Neural progenitor cell (in vitro differentiated cells): ENCODE results near the gene KLF16. TPM values are rescaled to one million over a fixed set of nuclear protein-coding genes. Genes with fewer than 3 reads are reported as not detected.

Experiments used
- DNase-seq: peaks from one replicate; pipeline ENCODE4 v3.0.0-alpha.2; 2016; ENCODE audit warnings: low spot score
- H2AFZ ChIP-seq: fragments of 200-600 bp; sonication (generic); replicated peaks from 2 replicates; pipeline ENCODE4 v1.6.1; 2016; ENCODE audit warnings: antibody characterized with exemption
- H3F3A ChIP-seq: fragments of 200-600 bp; sonication (generic); 2 replicates; pipeline ENCODE4 v1.6.1; 2016; ENCODE audit warnings: antibody characterized with exemption, low read depth
- H3K27ac ChIP-seq: fragments of 200-600 bp; sonication (generic); 2 replicates; pipeline ENCODE4 v1.5.1; 2016; ENCODE audit warnings: mild to moderate bottlenecking
- H3K27me3 ChIP-seq: fragments of 200-600 bp; sonication (generic); 2 replicates; pipeline ENCODE4 v1.6.1; 2016; ENCODE audit warnings: mild to moderate bottlenecking, moderate library complexity
- H3K36me3 ChIP-seq: fragments of 200-600 bp; sonication (generic); 2 replicates; pipeline ENCODE4 v1.5.1; 2016
- H3K4me1 ChIP-seq: fragments of 200-600 bp; sonication (generic); 2 replicates; pipeline ENCODE4 v1.6.1; 2016; ENCODE audit warnings: mixed run types
- H3K4me2 ChIP-seq: fragments of 200-600 bp; sonication (generic); 2 replicates; pipeline ENCODE4 v1.6.1; 2016
- H3K4me3 ChIP-seq: fragments of 200-600 bp; sonication (generic); 2 replicates; pipeline ENCODE4 v1.5.1; 2016
- H3K79me2 ChIP-seq: fragments of 200-600 bp; sonication (generic); 2 replicates; pipeline ENCODE4 v1.6.1; 2016; ENCODE audit warnings: low read depth
- H3K9ac ChIP-seq: fragments of 200-600 bp; sonication (generic); 2 replicates; pipeline ENCODE4 v1.6.1; 2016
- H3K9me3 ChIP-seq: fragments of 200-600 bp; sonication (generic); 2 replicates; pipeline ENCODE4 v1.5.1; 2016; ENCODE audit warnings: low read depth
- H4K20me1 ChIP-seq: fragments of 200-600 bp; sonication (generic); 2 replicates; pipeline ENCODE4 v1.6.1; 2016; ENCODE audit warnings: low read depth
- H3K27ac Mint-ChIP-seq: 3 replicates; pipeline ENCODE4 v1.8.0; 2021; ENCODE audit warnings: mixed read lengths
- H3K27me3 Mint-ChIP-seq: 2 replicates; pipeline ENCODE4 v1.8.0; 2022; ENCODE audit warnings: low read depth, mild to moderate bottlenecking, inconsistent platforms, moderate library complexity, mixed read lengths; ENCODE audit not compliant: insufficient read depth
- H3K36me3 Mint-ChIP-seq: 3 replicates; pipeline ENCODE4 v1.8.0; 2021; ENCODE audit warnings: mixed read lengths
- H3K4me1 Mint-ChIP-seq: 3 replicates; pipeline ENCODE4 v1.8.0; 2021; ENCODE audit warnings: mixed read lengths
- H3K4me3 Mint-ChIP-seq: 3 replicates; pipeline ENCODE4 v1.8.0; 2021; ENCODE audit warnings: mild to moderate bottlenecking, moderate library complexity, mixed read lengths
- H3K9me3 Mint-ChIP-seq: 3 replicates; pipeline ENCODE4 v1.8.0; 2020; ENCODE audit warnings: mixed read lengths
- EZH2 ChIP-seq: fragments of 200-600 bp; sonication (generic); IDR thresholded peaks from 2 replicates; pipeline ENCODE4 v1.6.1; 2017; ENCODE audit warnings: antibody characterized with exemption, mild to moderate bottlenecking, moderate library complexity
- EZH2phosphoT487 ChIP-seq: fragments of 200-600 bp; sonication (generic); IDR thresholded peaks from 2 replicates; pipeline ENCODE4 v1.6.1; 2017; ENCODE audit warnings: antibody characterized with exemption
- total RNA-seq: library from RNA; depleted of rRNA; stranded (reverse); fragments of >200 nt; gene quantifications from 2 replicates; pipeline ENCODE4 v1.2.3, GENCODE V29; 2015; ENCODE audit warnings: low replicate concordance
- TF ChIP-seq, protein P1 (sequence below): fragments of 200-600 bp; sonication (generic); IDR thresholded peaks from 2 replicates; pipeline ENCODE4 v1.5.1; 2017; ENCODE audit warnings: antibody characterized with exemption, mild to moderate bottlenecking

The KLF16 gene
- total RNA-seq, 1 donor from 2014 or later = 1.0 TPM

- no peaks in the 10 kb centered on the region for H3K9me3 Mint-ChIP-seq
- Histone ChIP-seq H3K27me3 (no peaks in the 10 kb centered on the region), H3K4me1 (peaks cover 9% of the 10 kb centered on the region), H3K79me2 (peaks cover 65% of the 10 kb centered on the region), H3K9me3 (no peaks in the 10 kb centered on the region), H3F3A (peaks cover 15% of the 10 kb centered on the region), H3K9ac (no peak overlapping the region), H4K20me1 (peaks cover 67% of the 10 kb centered on the region), H3K4me3 (peak overlapping the region; percentile 100), H3K4me2 (peak overlapping the region; percentile 99), H2AFZ (no peak overlapping the region), H3K36me3 (no peaks in the 10 kb centered on the region), H3K27ac (no peak overlapping the region)
- H3K4me3 Mint-ChIP-seq = peak overlapping the region; percentile 95
- peaks cover 24% of the 10 kb centered on the region for H3K4me1 Mint-ChIP-seq
- no peak for TF ChIP-seq EZH2
- TF ChIP-seq EZH2phosphoT487 = no peak
- TF ChIP-seq, protein P1, sequence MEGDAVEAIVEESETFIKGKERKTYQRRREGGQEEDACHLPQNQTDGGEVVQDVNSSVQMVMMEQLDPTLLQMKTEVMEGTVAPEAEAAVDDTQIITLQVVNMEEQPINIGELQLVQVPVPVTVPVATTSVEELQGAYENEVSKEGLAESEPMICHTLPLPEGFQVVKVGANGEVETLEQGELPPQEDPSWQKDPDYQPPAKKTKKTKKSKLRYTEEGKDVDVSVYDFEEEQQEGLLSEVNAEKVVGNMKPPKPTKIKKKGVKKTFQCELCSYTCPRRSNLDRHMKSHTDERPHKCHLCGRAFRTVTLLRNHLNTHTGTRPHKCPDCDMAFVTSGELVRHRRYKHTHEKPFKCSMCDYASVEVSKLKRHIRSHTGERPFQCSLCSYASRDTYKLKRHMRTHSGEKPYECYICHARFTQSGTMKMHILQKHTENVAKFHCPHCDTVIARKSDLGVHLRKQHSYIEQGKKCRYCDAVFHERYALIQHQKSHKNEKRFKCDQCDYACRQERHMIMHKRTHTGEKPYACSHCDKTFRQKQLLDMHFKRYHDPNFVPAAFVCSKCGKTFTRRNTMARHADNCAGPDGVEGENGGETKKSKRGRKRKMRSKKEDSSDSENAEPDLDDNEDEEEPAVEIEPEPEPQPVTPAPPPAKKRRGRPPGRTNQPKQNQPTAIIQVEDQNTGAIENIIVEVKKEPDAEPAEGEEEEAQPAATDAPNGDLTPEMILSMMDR = no peak
- H3K36me3 Mint-ChIP-seq = no peaks in the 10 kb centered on the region
- no peak for DNase-seq
- H3K27ac Mint-ChIP-seq = no peak overlapping the region
- H3K27me3 Mint-ChIP-seq = no peaks in the 10 kb centered on the region
Observed at GRCh38 chr19:1846517-1847204, 16.7 kb downstream of the KLF16 start.

- Histone ChIP-seq H3K4me2 (no peak overlapping the region), H4K20me1 (peaks cover 77% of the 10 kb centered on the region), H3K9me3 (no peaks in the 10 kb centered on the region), H3K4me3 (no peak overlapping the region), H3K79me2 (peaks cover 75% of the 10 kb centered on the region), H3K27ac (no peak overlapping the region), H3K4me1 (peaks cover 13% of the 10 kb centered on the region), H3F3A (peaks cover 15% of the 10 kb centered on the region), H3K27me3 (no peaks in the 10 kb centered on the region), H3K9ac (no peak overlapping the region), H3K36me3 (no peaks in the 10 kb centered on the region), H2AFZ (no peak overlapping the region)
- DNase-seq = no peak
- TF ChIP-seq EZH2 = no peak
- H3K27me3 Mint-ChIP-seq = no peaks in the 10 kb centered on the region
- no peaks in the 10 kb centered on the region for H3K36me3 Mint-ChIP-seq
- H3K4me3 Mint-ChIP-seq = no peak overlapping the region
- no peaks in the 10 kb centered on the region for H3K9me3 Mint-ChIP-seq
- no peak overlapping the region for H3K27ac Mint-ChIP-seq
- H3K4me1 Mint-ChIP-seq = peaks cover 29% of the 10 kb centered on the region
Observed at GRCh38 chr19:1845642-1846041, 17.7 kb downstream of the KLF16 start.

DNA sequence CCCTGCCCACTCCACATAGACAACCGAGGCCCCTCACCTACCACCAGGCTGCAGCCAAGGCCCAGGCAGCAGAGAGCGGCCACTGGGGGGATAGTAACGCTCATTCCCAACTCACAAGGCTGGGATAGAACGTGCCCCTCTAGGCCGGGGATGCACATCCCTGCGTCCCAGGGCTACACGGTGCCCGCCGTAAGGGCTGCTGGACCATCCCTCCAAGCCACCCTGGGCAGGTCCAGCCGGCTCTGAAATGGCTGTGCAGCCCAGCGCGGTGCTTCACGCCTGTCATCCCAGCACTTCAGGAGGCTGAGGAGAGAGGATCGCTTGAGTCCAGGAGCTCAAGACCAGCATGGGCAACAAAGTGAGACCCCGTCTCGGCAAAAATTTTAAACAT is 18.3 kb downstream of the KLF16 start:
- TF ChIP-seq EZH2phosphoT487 = no peak
- TF ChIP-seq, protein P1 = no peak
- TF ChIP-seq EZH2 = no peak
- H3K9me3 Mint-ChIP-seq = no peaks in the 10 kb centered on the region
- Histone ChIP-seq H3K27me3 (no peaks in the 10 kb centered on the region), H4K20me1 (peaks cover 82% of the 10 kb centered on the region), H3K4me3 (no peak overlapping the region), H3K4me1 (peaks cover 13% of the 10 kb centered on the region), H3K4me2 (no peak overlapping the region), H3K27ac (no peak overlapping the region), H2AFZ (no peak overlapping the region), H3K79me2 (peaks cover 80% of the 10 kb centered on the region), H3K36me3 (no peaks in the 10 kb centered on the region), H3F3A (peaks cover 15% of the 10 kb centered on the region), H3K9ac (no peak overlapping the region), H3K9me3 (no peaks in the 10 kb centered on the region)
- DNase-seq = no peak
- H3K27me3 Mint-ChIP-seq = no peaks in the 10 kb centered on the region
- no peak overlapping the region for H3K27ac Mint-ChIP-seq
- H3K4me3 Mint-ChIP-seq = no peak overlapping the region
- no peaks in the 10 kb centered on the region for H3K36me3 Mint-ChIP-seq
- peaks cover 32% of the 10 kb centered on the region for H3K4me1 Mint-ChIP-seq

DNA sequence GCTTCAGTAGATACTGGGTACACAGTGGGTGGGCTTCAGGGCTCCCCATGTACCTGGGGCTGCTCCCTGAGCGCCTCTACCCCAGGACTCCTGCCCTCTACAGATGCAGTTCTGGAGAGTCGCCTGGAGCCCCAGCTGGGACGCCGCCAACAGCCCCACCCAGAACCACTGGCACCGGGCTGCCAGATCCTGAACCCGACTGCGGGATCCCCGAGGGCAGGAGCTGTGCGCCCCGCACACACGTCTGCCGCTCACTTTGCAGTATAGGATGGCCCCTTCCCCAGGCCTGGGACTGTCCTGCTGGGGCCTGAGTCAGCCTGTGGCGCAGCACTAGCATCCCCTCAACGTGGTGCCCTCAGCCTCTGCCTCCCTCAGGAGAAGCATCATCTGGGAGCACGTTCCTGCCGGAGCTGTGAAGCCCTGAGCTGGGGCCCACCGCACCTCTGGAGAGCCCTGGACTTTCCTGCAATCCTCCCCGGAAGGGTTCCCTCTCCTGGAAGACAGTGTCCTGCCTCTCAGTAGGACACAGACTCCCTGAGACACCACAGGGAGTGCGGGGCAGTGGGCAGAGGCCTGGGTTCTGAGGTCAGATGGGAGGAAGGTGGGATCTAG is 18.8 kb downstream of the KLF16 start:
- H3K36me3 ChIP-seq = no peaks in the 10 kb centered on the region
- no peaks in the 10 kb centered on the region for H3K27me3 ChIP-seq
- no peaks in the 10 kb centered on the region for H3K27me3 Mint-ChIP-seq
- no peaks in the 10 kb centered on the region for H3K36me3 Mint-ChIP-seq
- H3K4me1 Mint-ChIP-seq = peaks cover 32% of the 10 kb centered on the region
- DNase-seq = no peak
- H3F3A ChIP-seq = peaks cover 13% of the 10 kb centered on the region
- H3K27ac ChIP-seq = no peak overlapping the region
- H3K9me3 ChIP-seq = no peaks in the 10 kb centered on the region
- H3K4me1 ChIP-seq = peaks cover 13% of the 10 kb centered on the region
- H2AFZ ChIP-seq = no peak overlapping the region
- no peak overlapping the region for H3K4me3 Mint-ChIP-seq
- no peaks in the 10 kb centered on the region for H3K9me3 Mint-ChIP-seq
- H3K4me2 ChIP-seq = no peak overlapping the region
- H3K79me2 ChIP-seq = peaks cover 85% of the 10 kb centered on the region
- no peak overlapping the region for H3K27ac Mint-ChIP-seq
- H3K4me3 ChIP-seq = no peak overlapping the region
- TF ChIP-seq EZH2phosphoT487 (no peak), EZH2 (no peak)
- TF ChIP-seq, protein P1 = no peak
- peaks cover 87% of the 10 kb centered on the region for H4K20me1 ChIP-seq
- no peak overlapping the region for H3K9ac ChIP-seq
